ENCODE data around the gene ZNF23. TPM values are rescaled to one million over a fixed set of nuclear protein-coding genes. Genes with fewer than 3 reads are reported as not detected.

Gene ZNF23
- total and polyA plus RNA-seq, 4 donors: 1.5 to 6.1 (median 3.1) TPM

- Histone ChIP-seq H3K27me3 (ENCODE audit: control insufficient read depth in 4 of 4, insufficient read depth in 4 of 4, low read length in 3 of 4) (peaks cover 3 to 12% (median 7%) of the 10 kb centered on the region in 4 donors), H3K27ac (ENCODE audit: low read depth in 1 of 2, low read length in 2 of 2) (no peak overlapping the region), H3K9ac (ENCODE audit: low read depth in 1 of 2, low read length in 2 of 2) (no peak overlapping the region), H3K4me1 (ENCODE audit: control insufficient read depth in 4 of 4, insufficient read depth in 4 of 4, low read length in 3 of 4) (no peaks in the 10 kb centered on the region), H3K9me3 (ENCODE audit: control insufficient read depth in 4 of 4, low read length in 3 of 4) (peaks cover 1 to 4% (median 2%) of the 10 kb centered on the region in 4 donors), H3K36me3 (ENCODE audit: control insufficient read depth in 4 of 4, insufficient read depth in 3 of 4, low read depth in 1 of 4, low read length in 3 of 4) (no peaks in the 10 kb centered on the region), H3K4me3 (ENCODE audit: low read depth in 1 of 3, low read length in 3 of 3) (no peak overlapping the region)
- DNase-seq (ENCODE audit: low spot score): no peak
- TF ChIP-seq FOXA1 (IDR thresholded peaks at IDR 0.05) (no peak), HNF4G (IDR thresholded peaks at IDR 0.05) (no peak), JUND (IDR thresholded peaks at IDR 0.05) (no peak), REST (IDR thresholded peaks at IDR 0.05) (no peak), RAD21 (IDR thresholded peaks at IDR 0.05) (no peak)
- TF ChIP-seq, protein P1, sequence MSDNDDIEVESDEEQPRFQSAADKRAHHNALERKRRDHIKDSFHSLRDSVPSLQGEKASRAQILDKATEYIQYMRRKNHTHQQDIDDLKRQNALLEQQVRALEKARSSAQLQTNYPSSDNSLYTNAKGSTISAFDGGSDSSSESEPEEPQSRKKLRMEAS (IDR thresholded peaks at IDR 0.05): no peak
- TF ChIP-seq, protein P2, sequence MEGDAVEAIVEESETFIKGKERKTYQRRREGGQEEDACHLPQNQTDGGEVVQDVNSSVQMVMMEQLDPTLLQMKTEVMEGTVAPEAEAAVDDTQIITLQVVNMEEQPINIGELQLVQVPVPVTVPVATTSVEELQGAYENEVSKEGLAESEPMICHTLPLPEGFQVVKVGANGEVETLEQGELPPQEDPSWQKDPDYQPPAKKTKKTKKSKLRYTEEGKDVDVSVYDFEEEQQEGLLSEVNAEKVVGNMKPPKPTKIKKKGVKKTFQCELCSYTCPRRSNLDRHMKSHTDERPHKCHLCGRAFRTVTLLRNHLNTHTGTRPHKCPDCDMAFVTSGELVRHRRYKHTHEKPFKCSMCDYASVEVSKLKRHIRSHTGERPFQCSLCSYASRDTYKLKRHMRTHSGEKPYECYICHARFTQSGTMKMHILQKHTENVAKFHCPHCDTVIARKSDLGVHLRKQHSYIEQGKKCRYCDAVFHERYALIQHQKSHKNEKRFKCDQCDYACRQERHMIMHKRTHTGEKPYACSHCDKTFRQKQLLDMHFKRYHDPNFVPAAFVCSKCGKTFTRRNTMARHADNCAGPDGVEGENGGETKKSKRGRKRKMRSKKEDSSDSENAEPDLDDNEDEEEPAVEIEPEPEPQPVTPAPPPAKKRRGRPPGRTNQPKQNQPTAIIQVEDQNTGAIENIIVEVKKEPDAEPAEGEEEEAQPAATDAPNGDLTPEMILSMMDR (IDR thresholded peaks at IDR 0.05; ENCODE audit: low read depth, low read length, missing input control): no peak
- TF ChIP-seq, protein P3, sequence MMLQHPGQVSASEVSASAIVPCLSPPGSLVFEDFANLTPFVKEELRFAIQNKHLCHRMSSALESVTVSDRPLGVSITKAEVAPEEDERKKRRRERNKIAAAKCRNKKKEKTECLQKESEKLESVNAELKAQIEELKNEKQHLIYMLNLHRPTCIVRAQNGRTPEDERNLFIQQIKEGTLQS (IDR thresholded peaks at IDR 0.05): no peak
- TF ChIP-seq, protein P4, sequence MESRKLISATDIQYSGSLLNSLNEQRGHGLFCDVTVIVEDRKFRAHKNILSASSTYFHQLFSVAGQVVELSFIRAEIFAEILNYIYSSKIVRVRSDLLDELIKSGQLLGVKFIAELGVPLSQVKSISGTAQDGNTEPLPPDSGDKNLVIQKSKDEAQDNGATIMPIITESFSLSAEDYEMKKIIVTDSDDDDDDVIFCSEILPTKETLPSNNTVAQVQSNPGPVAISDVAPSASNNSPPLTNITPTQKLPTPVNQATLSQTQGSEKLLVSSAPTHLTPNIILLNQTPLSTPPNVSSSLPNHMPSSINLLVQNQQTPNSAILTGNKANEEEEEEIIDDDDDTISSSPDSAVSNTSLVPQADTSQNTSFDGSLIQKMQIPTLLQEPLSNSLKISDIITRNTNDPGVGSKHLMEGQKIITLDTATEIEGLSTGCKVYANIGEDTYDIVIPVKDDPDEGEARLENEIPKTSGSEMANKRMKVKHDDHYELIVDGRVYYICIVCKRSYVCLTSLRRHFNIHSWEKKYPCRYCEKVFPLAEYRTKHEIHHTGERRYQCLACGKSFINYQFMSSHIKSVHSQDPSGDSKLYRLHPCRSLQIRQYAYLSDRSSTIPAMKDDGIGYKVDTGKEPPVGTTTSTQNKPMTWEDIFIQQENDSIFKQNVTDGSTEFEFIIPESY (IDR thresholded peaks at IDR 0.05): no peak
- WGBS: 89% methylated on average over 2 of the region's 2 CpGs
Observed at GRCh38 chr16:71428883-71429282, 33.2 kb downstream of the ZNF23 start.

DNA sequence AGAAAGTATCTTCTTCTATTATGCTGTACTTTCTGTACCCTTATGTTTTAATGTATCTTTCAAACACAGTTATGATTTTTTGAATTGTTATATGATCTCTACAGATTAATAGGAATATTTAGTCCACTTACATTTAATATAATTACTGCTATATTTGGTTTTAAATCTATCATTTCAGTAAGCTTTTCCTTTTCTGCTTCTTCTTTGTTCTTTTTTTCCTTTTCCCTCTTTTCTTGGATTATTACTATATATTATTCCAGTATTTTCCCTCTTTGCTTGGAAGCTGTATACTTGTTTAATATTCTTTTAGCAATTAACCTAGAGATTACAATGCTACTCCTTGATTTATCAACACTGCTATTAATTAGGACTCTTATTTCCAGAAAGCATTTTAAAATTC, 33.7 kb downstream of the ZNF23 start:
- no peak for DNase-seq (ENCODE audit: low spot score)
- H3K4me3 ChIP-seq (ENCODE audit: low read depth in 1 of 3, low read length in 3 of 3): no peak overlapping the region
- no peak overlapping the region for H3K9ac ChIP-seq (ENCODE audit: low read depth in 1 of 2, low read length in 2 of 2)
- peaks cover 3 to 13% (median 8%) of the 10 kb centered on the region in 4 donors for H3K27me3 ChIP-seq (ENCODE audit: control insufficient read depth in 4 of 4, insufficient read depth in 4 of 4, low read length in 3 of 4)
- no peak overlapping the region for H3K27ac ChIP-seq (ENCODE audit: low read depth in 1 of 2, low read length in 2 of 2)
- H3K9me3 ChIP-seq (ENCODE audit: control insufficient read depth in 4 of 4, low read length in 3 of 4): peaks cover 1 to 4% (median 2%) of the 10 kb centered on the region in 4 donors
- no peaks in the 10 kb centered on the region for H3K4me1 ChIP-seq (ENCODE audit: control insufficient read depth in 4 of 4, insufficient read depth in 4 of 4, low read length in 3 of 4)
- no peaks in the 10 kb centered on the region for H3K36me3 ChIP-seq (ENCODE audit: control insufficient read depth in 4 of 4, insufficient read depth in 3 of 4, low read depth in 1 of 4, low read length in 3 of 4)
- TF ChIP-seq, protein P2 (IDR thresholded peaks at IDR 0.05; ENCODE audit: low read depth, low read length, missing input control): no peak
- TF ChIP-seq REST (IDR thresholded peaks at IDR 0.05) (no peak), HNF4A (conservative IDR thresholded peaks at IDR 0.05) (no peak), RXRA (IDR thresholded peaks at IDR 0.05) (no peak), RAD21 (IDR thresholded peaks at IDR 0.05) (no peak)
- TF ChIP-seq, protein P4 (IDR thresholded peaks at IDR 0.05): no peak
